Smooth muscle cell (in vitro differentiated cells): ENCODE measurements around the gene POLR3B. TPM values are rescaled to one million over a fixed set of nuclear protein-coding genes. Genes with fewer than 3 reads are reported as not detected.

Experiments used
- DNase-seq: peaks from one replicate; lab custom pipeline; 2025; ENCODE audit not compliant: unreplicated experiment; lab: John Stamatoyannopoulos, UW
- H2AFZ ChIP-seq: fragments of 200-600 bp; sonication (generic); 2 replicates; pipeline ENCODE4 v1.6.0; 2016; ENCODE audit warnings: antibody characterized with exemption, low read depth, mild to moderate bottlenecking
- H3F3A ChIP-seq: fragments of 200-600 bp; sonication (generic); 2 replicates; pipeline ENCODE4 v1.6.0; 2017; ENCODE audit warnings: antibody characterized with exemption, low read depth
- H3K27ac ChIP-seq: fragments of 200-600 bp; sonication (generic); 2 replicates; pipeline ENCODE4 v1.5.1; 2016; ENCODE audit warnings: low read depth, mild to moderate bottlenecking
- H3K27me3 ChIP-seq: fragments of 200-600 bp; sonication (generic); 2 replicates; pipeline ENCODE4 v1.6.1; 2016; ENCODE audit warnings: low read depth, mild to moderate bottlenecking
- H3K36me3 ChIP-seq: fragments of 200-600 bp; sonication (generic); 2 replicates; pipeline ENCODE4 v1.5.1; 2016; ENCODE audit warnings: low read depth
- H3K4me1 ChIP-seq: fragments of 200-600 bp; sonication (generic); 2 replicates; pipeline ENCODE4 v1.5.1; 2016; ENCODE audit warnings: low read depth
- H3K4me2 ChIP-seq: fragments of 200-600 bp; sonication (generic); 2 replicates; pipeline ENCODE4 v1.6.0; 2016; ENCODE audit warnings: mild to moderate bottlenecking
- H3K4me3 ChIP-seq: fragments of 200-600 bp; sonication (generic); 2 replicates; pipeline ENCODE4 v1.5.1; 2016; ENCODE audit warnings: mild to moderate bottlenecking
- H3K79me2 ChIP-seq: fragments of 200-600 bp; sonication (generic); 2 replicates; pipeline ENCODE4 v1.6.0; 2016; ENCODE audit warnings: low read depth, mild to moderate bottlenecking
- H3K9ac ChIP-seq: fragments of 200-600 bp; sonication (generic); 2 replicates; pipeline ENCODE4 v1.6.0; 2016; ENCODE audit warnings: low read depth
- H3K9me3 ChIP-seq: fragments of 200-600 bp; sonication (generic); replicated peaks from 2 replicates; pipeline ENCODE4 v1.5.1; 2016; ENCODE audit warnings: low read depth
- H4K20me1 ChIP-seq: fragments of 200-600 bp; sonication (generic); 2 replicates; pipeline ENCODE4 v1.6.0; 2016; ENCODE audit warnings: low read depth
- WGBS: methylation state at CpG from one replicate; pipeline ENCODE4 v1.1.7; 2016; ENCODE audit warnings: low lambda C conversion rate; 5-methylcytosine and 5-hydroxymethylcytosine counted together
- polyA plus RNA-seq: library from polyadenylated mRNA; unstranded; fragments of >200 nt; fragmentation: Nextera tagmentation; extraction: Ambion mirVana; gene quantifications from 2 replicates; pipeline ENCODE4 v1.2.1, GENCODE V29; 2016
- total RNA-seq: library from RNA; depleted of rRNA; stranded (reverse); fragments of >200 nt; gene quantifications from 2 replicates; pipeline ENCODE4 v1.2.3, GENCODE V29; 2014
- TF ChIP-seq, protein P1 (sequence below): fragments of 200-600 bp; sonication (generic); IDR thresholded peaks from 2 replicates; pipeline ENCODE4 v1.5.1; 2017; ENCODE audit warnings: borderline replicate concordance, mild to moderate bottlenecking, antibody characterized with exemption; ENCODE audit not compliant: insufficient read depth, poor library complexity, severe bottlenecking

POLR3B gene
- 7.5 and 11.7 TPM in 2 replicates for total RNA-seq
- 4.8 and 7.3 TPM in 2 replicates for polyA plus RNA-seq

- Histone ChIP-seq H3K4me1 (peaks cover 4% of the 10 kb centered on the region), H3K27me3 (no peaks in the 10 kb centered on the region), H3K9me3 (no peaks in the 10 kb centered on the region), H3K36me3 (no peaks in the 10 kb centered on the region), H3K79me2 (peaks cover 15% of the 10 kb centered on the region), H3F3A (peaks cover 8% of the 10 kb centered on the region), H3K4me3 (peak within 1 kb of the TSS; percentile 80), H3K4me2 (peak within 1 kb of the TSS; percentile 88), H2AFZ (peak within 1 kb of the TSS; percentile 79), H4K20me1 (no peaks in the 10 kb centered on the region), H3K9ac (peak within 1 kb of the TSS; percentile 90), H3K27ac (peak within 1 kb of the TSS; percentile 96)
- under 1% methylated on average over 63 of the region's 63 CpGs for WGBS
- TF ChIP-seq, protein P1, sequence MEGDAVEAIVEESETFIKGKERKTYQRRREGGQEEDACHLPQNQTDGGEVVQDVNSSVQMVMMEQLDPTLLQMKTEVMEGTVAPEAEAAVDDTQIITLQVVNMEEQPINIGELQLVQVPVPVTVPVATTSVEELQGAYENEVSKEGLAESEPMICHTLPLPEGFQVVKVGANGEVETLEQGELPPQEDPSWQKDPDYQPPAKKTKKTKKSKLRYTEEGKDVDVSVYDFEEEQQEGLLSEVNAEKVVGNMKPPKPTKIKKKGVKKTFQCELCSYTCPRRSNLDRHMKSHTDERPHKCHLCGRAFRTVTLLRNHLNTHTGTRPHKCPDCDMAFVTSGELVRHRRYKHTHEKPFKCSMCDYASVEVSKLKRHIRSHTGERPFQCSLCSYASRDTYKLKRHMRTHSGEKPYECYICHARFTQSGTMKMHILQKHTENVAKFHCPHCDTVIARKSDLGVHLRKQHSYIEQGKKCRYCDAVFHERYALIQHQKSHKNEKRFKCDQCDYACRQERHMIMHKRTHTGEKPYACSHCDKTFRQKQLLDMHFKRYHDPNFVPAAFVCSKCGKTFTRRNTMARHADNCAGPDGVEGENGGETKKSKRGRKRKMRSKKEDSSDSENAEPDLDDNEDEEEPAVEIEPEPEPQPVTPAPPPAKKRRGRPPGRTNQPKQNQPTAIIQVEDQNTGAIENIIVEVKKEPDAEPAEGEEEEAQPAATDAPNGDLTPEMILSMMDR: peak; percentile 70
- peak; percentile 97 for DNase-seq
Observed at GRCh38 chr12:106357549-106358395, at the start of gene POLR3B. POLR3B (plus strand) TSS chr12:106357748; CDS start chr12:106357880, 132 bp downstream.

GRCh38 chr12:106308121-106308520 is 49.4 kb upstream of the POLR3B start:
- Histone ChIP-seq H4K20me1 (peaks cover 12% of the 10 kb centered on the region), H3K4me3 (no peak overlapping the region), H3K27me3 (no peaks in the 10 kb centered on the region), H2AFZ (no peak overlapping the region), H3F3A (peaks cover 19% of the 10 kb centered on the region), H3K79me2 (no peaks in the 10 kb centered on the region), H3K36me3 (no peaks in the 10 kb centered on the region), H3K9me3 (no peaks in the 10 kb centered on the region), H3K4me2 (no peak overlapping the region), H3K27ac (no peak overlapping the region), H3K9ac (no peak overlapping the region), H3K4me1 (peaks cover 8% of the 10 kb centered on the region)
- TF ChIP-seq, protein P1: no peak
- DNase-seq: no peak
- WGBS: 93% methylated on average over 1 of the region's 1 CpG

DNA sequence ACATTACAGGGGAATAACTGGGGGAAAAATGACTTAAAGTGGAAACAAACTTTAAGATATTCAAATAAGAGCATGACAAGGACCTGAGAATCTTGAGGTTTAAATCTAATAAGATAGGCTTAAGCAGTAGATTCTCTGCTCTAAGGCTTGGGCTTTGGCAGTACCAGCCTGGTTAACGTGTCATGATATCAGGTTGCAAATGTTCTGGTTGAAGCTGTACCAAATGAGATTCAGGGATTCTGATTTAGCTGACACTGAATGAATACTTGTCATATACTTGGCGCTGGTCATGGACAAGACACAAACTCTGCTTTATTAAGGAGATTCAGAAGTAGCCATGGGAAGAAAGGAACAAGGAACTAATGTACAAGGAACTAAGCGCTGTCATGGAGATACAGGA is 48.9 kb upstream of the POLR3B start:
- TF ChIP-seq, protein P1: no peak
- Histone ChIP-seq H3K4me2 (no peak overlapping the region), H3K79me2 (no peaks in the 10 kb centered on the region), H4K20me1 (peaks cover 12% of the 10 kb centered on the region), H3K9ac (no peak overlapping the region), H3K9me3 (no peaks in the 10 kb centered on the region), H3K27ac (no peak overlapping the region), H3K4me3 (no peak overlapping the region), H3K36me3 (no peaks in the 10 kb centered on the region), H3K27me3 (no peaks in the 10 kb centered on the region), H2AFZ (no peak overlapping the region), H3K4me1 (peaks cover 4% of the 10 kb centered on the region), H3F3A (peaks cover 19% of the 10 kb centered on the region)
- WGBS: 90% methylated on average over 3 of the region's 3 CpGs
- no peak for DNase-seq
